ENCODE results near the gene CACNA1D.

Gene CACNA1D

DNA sequence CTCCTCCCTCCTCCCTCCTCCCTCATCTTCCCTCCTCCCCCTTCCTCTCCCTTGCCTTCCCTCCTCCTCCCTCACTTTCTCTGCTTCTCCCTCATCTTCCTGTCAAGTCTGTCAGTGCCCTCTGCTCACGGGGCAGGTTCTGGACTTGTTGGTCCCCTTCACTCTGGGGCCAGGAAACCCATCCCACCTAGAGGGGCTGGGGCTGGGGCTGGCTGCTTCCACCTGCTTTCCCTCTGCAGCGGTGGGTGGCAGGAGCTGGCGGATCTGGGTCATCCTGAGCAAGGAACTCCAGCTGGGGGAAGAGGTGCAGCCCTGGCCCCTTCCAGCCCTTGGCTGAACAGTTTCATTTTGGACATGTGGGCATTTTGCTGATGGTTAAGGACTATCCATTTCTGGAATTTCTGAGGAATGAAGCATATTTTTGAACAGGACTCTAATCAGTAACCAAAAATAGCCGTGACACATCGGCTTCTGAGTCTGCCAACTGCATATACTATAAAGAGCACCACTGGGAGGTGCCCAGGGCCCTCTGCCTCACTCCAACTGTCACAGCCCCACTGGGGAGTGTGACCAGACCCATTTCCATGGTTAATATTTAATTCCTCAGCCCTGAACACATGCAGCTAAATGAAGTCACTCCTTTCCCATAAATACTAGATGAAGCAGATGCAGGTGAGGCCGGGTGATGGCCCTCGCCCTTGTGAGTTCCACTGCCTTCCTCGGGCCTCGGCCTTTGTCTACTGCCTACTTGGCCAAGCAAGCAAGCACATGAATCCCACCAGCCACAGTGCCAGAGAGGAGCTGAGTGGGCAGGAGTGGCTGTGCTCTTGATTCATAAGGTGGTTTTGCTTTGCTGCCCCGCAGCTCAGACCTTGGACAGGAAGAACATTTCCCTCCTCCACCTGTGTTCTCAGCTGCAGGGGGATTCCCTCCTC, 312.0 kb downstream of the CACNA1D start:
- DNase-seq (ENCODE audit: low spot score), result no peak

DNA sequence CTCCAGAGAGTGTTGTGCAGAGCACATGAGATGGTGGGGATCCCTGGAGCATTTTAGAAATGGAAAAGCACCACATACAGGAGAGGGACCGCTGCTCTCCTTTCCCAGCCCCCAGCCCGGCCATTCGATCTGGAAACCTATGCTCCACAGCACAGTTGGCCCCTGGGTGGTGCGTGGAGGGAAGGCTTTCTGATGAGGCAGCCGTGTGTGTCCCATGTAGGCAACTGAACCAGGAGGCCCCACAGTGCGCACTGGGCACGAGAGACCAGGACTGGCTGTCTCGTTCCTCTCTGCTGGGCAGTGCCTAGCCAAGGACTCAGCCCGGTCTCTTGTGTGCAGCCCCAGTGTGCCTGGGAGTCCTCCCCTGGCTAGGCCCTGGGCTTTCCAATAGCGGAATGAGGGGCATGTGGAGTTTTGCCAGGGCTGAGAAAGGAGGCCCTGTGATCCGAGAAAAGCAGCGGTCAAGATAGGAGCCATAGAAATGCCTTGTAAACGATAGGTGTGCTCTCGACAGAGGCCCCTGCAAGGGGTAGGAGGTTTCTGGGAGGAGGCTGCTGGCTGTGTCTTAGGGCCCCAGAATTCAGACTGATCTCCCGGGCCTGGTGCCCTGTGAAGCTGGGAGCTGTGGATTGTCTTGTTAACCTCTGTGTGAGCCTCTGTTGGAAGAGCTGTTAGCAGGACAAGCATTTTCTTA, 312.9 kb downstream of the CACNA1D start:
- no peak for DNase-seq (ENCODE audit: low spot score)

- no peak for DNase-seq (ENCODE audit: low spot score)
Measured at GRCh38 chr3:53808496-53808895, 314.1 kb downstream of the CACNA1D start.

DNA sequence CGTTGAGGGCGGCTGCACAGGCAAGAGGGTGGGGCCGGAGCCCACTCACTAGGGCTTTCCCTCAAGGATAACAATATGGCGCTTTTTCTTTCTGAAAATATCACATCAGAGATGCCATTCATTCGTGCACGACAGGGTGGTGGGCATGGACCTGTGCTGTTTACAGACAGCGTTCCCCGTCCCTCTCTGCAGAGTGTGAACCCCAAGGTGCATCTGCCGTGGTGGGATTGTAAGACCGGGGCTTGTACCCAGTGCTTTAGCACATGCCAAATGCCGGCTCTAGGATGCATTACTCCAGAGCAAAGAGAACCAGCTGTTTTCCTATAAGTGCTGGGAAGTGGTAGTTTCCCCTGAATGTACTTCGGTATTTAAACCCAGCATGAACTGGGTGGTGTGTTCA, 314.9 kb downstream of the CACNA1D start:
- no peak for DNase-seq (ENCODE audit: low spot score)

- no peak for DNase-seq (ENCODE audit: low spot score)
Measured at GRCh38 chr3:53809764-53810400, 315.5 kb downstream of the CACNA1D start.

GRCh38 chr3:53811143-53811927, 316.9 kb downstream of the CACNA1D start:
- no peak for DNase-seq (ENCODE audit: low spot score)

DNA sequence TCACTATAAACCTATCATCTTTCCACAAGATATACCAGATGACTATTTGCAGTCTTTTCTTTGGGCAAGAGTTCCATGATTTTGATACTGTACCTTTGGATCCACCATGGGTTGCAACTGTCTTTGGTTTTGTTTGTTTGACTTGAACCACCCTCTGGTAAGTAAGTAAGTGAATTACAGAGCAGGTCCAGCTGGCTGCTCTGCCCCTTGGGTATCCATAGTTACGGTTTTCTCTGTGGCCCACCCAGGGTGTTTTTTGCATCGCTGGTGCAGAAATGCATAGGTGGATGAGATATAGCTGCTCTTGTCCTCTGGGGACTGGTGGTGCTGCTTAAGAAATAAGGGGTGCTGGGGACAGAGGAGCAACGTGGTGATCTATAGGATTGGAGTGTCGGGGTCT, 318.0 kb downstream of the CACNA1D start:
- DNase-seq (ENCODE audit: low spot score), result no peak

- DNase-seq (ENCODE audit: low spot score), result no peak
Measured at GRCh38 chr3:53813229-53813628, 318.8 kb downstream of the CACNA1D start.

DNA sequence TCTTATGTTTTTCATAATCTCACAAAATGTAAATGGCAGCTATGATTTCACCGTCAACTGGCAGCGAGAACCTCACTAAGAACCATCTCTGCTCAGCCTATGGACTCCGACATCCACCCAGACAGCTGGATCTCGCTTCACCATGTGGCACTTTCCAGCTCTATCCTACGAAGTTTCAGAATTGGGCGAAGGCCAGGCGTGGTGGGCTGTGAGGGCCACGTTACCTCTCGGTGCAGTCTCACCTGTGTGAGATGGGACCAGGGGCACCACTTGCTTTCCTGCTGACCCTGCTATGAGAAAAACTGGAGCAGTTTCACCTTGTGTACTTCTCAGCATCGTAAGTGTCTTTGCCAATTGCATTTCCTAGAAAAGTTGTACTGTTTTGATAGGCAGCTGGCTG, 319.5 kb downstream of the CACNA1D start:
- DNase-seq (ENCODE audit: low spot score), result no peak

DNA sequence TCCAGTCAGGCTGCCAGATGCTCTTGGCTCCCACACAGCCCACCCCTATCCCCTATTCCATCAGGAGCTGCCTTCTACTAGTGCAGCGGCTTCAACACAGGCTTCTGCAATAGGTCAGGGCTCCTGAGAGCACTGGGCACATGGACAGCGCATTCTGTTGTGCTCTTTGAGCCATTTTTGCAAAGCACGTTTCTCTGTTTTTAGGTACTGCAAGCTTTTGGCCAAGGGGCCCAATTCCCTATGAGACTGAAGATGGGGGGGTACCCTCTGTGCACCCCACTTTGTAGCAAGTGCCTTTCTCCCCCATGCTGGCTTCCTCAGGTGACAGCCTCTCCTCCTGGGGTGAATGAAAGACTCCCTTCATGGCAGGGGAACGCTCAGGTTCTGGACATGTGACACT, 320.7 kb downstream of the CACNA1D start:
- no peak for DNase-seq (ENCODE audit: low spot score)

- no peak for DNase-seq (ENCODE audit: low spot score)
Measured at GRCh38 chr3:53815651-53816050, 321.2 kb downstream of the CACNA1D start.

GRCh38 chr3:53816425-53816824, 322.0 kb downstream of the CACNA1D start:
- DNase-seq (ENCODE audit: low spot score), result no peak

- DNase-seq (ENCODE audit: low spot score), result no peak
Measured at GRCh38 chr3:53817211-53817610, 322.8 kb downstream of the CACNA1D start.

GRCh38 chr3:53817809-53818208, 323.4 kb downstream of the CACNA1D start:
- no peak for DNase-seq (ENCODE audit: low spot score)

DNA sequence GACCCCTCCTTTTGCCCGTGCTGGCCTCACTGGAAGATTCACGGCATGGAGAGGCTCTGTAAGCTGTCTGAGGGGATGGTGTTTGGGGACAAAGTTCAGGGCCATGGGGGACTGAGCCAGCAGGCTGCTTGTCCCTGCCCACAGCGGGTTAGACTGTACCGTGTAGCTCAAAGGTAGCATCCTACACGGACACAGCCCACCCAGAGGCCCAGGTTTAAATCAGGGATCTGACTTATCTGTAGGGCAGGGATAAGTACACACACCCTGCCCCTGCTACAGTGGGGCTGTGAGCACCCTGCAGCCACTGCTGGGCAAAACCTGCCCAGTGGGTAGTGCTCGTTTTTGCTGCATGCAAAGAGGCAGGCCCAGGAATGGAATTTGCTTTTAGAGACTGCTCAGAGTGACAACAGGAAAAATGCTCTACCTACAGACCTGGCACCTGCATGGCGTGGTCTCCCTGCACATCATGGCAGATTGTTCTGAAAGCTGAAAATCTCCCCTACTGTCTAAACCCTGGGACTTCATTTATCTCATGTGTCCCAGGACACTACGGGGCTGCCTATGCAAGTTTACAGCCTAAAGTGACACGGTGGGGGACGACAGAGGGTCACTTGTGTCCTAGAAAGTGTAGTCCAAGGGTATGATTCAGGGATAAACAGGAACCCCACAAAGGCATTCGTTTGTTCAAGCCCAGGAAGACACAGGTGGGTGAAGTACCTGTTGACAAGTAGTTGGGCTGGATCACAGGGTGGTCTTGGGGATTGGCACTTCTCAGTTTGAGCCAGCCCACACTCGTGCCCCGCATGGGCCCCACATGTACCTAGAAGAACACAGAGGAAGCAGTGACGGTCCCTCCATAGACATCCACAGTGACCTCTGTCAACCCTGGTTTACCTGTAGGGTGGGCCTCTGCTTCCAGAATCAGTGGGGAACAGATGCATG, 324.1 kb downstream of the CACNA1D start:
- no peak for DNase-seq (ENCODE audit: low spot score)

DNA sequence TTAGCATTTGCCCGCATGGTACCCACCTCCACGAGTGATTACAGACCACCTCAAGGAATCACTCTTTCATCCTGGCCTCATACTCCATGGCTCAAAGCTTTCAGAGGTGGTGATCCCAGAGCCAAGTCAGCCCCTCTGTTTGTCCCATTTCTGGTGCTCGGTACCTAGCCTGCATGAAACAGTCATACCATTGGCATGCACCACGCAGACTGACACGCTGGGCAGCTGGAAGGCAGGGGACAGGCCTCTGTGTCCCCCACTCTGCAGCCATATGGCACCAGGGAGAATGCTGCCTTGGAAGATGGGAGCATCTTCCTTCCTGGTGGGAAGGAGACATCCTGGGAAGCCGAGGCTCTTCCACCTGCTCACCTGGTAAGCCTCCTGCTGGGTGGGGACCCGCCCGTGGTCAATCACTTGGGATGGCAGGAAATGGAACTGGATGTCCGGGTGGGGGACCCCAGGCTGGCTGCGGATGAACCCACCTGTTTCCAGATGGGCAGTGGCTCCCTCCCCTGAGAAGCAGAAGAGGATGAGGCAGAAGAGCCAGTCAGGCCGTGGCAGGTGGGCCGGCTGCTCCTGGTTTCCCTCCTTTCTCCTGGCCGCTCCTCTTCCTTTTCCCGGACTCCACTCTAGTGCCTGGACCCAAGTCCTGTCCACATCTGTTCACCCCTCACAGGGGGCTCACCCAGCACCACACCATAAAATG, 324.9 kb downstream of the CACNA1D start:
- DNase-seq (ENCODE audit: low spot score), result no peak

GRCh38 chr3:53820084-53820483, 325.7 kb downstream of the CACNA1D start:
- no peak for DNase-seq (ENCODE audit: low spot score)

DNA sequence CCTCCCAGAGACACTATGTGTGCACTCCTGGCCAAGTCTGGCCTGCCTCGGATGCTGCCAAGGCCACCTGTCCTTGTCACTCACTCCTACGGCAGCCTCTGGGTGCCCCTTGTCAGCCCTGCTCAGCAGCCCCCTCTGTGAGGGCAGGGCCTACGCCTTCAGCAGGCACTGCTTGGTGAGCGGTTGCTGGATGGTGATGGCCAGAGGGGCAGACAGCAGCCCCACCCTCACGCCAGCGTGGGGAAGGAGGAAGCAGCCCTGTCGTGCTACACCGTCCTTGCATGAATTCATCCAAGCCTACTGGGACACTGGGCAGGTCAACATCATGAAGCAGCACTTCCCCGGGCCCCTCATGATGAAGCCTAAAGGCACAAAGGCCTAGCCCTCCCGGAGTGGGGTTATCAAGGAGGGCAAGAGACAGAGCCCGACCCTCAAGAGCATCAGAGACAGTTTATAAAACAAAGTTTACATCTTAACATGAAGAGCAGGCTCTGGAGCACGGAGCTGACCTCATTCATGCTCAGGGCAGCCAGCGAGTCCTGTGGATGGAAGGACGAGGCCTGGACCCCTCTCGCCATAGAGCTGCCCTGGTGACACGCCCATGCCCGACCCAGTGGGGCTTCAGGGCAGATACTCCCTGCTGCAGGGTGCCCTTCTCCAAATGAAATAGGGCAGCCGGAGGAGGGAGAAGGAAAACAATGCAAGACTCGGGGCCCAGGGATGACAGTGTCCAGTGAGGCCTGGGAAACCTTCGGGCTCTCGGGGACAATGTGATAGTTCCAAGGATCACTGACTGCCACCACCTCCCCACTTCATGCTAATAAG, 326.6 kb downstream of the CACNA1D start:
- DNase-seq (ENCODE audit: low spot score), result no peak

- DNase-seq (ENCODE audit: low spot score), result no peak
Measured at GRCh38 chr3:53821631-53822121, 327.3 kb downstream of the CACNA1D start.
